Keratinocyte (primary cell): ENCODE data around the gene SLC6A19. TPM values are rescaled to one million over a fixed set of nuclear protein-coding genes. Genes with fewer than 3 reads are reported as not detected.

ENCODE experiments used
- DNase-seq: peaks from one replicate; pipeline ENCODE4 v3.0.0-alpha.2; 2011; ENCODE audit warnings: low read depth, missing footprints, low spot score
- FAIRE-seq: peaks from 2 replicates; lab custom pipeline; 2011; peaks lifted over from hg19 to GRCh38; lab: Jason Lieb, UNC
- H2AFZ ChIP-seq: 2 replicates; pipeline ENCODE4 v1.6.0; 2012; ENCODE audit warnings: low read length, control low read depth, inconsistent platforms; ENCODE audit not compliant: control insufficient read depth
- H3K27ac ChIP-seq: 2 replicates; pipeline ENCODE4 v1.5.1; 2011; ENCODE audit warnings: low read length; ENCODE audit not compliant: control insufficient read depth, insufficient read depth
- H3K27me3 ChIP-seq: 3 replicates; pipeline ENCODE4 v1.6.0; 2011; ENCODE audit warnings: low read length; ENCODE audit not compliant: control insufficient read depth, insufficient read depth; ENCODE audit errors: extremely low read depth
- H3K36me3 ChIP-seq, 2 experiments: 2 replicates in 1 of 2; 3 replicates in 1 of 2; pipeline ENCODE4 v1.5.1; 2011; ENCODE audit warnings: low read length in 2 of 2, mild to moderate bottlenecking in 1 of 2; ENCODE audit not compliant: control insufficient read depth in 2 of 2, insufficient read depth in 2 of 2; ENCODE audit errors: extremely low read depth in 1 of 2
- H3K4me1 ChIP-seq: 3 replicates; pipeline ENCODE4 v1.5.1; 2011; ENCODE audit warnings: low read length; ENCODE audit not compliant: control insufficient read depth, insufficient read depth; ENCODE audit errors: extremely low read depth
- H3K4me2 ChIP-seq: 3 replicates; pipeline ENCODE4 v1.6.0; 2011; ENCODE audit warnings: low read depth, low read length; ENCODE audit not compliant: control insufficient read depth, insufficient read depth; ENCODE audit errors: extremely low read depth
- H3K4me3 ChIP-seq, 3 experiments: fragments of 200-600 bp in 1 of 3; sonication (generic) in 1 of 3; 2 replicates in 2 of 3; 3 replicates in 1 of 3; pipeline ENCODE4 v1.5.1; 2011 to 2016; ENCODE audit warnings: low read length in 3 of 3, mild to moderate bottlenecking in 3 of 3, control low read depth in 2 of 3, inconsistent platforms in 1 of 3, low read depth in 1 of 3, mixed read lengths in 1 of 3, mixed run types in 1 of 3, moderate library complexity in 1 of 3; ENCODE audit not compliant: control insufficient read depth in 2 of 3, insufficient read depth in 2 of 3; ENCODE audit errors: extremely low read depth in 1 of 3
- H3K79me2 ChIP-seq: 2 replicates; pipeline ENCODE4 v1.6.0; 2012; ENCODE audit warnings: low read length; ENCODE audit not compliant: control insufficient read depth, insufficient read depth
- H3K9ac ChIP-seq: 3 replicates; pipeline ENCODE4 v1.6.0; 2011; ENCODE audit warnings: low read length; ENCODE audit not compliant: control insufficient read depth, insufficient read depth; ENCODE audit errors: extremely low read depth
- H3K9me1 ChIP-seq: 3 replicates; pipeline ENCODE4 v1.6.0; 2011; ENCODE audit warnings: low read length; ENCODE audit not compliant: control insufficient read depth, insufficient read depth; ENCODE audit errors: extremely low read depth
- H3K9me3 ChIP-seq: 2 replicates; pipeline ENCODE4 v1.5.1; 2012; ENCODE audit warnings: low read depth, low read length; ENCODE audit not compliant: control insufficient read depth
- H4K20me1 ChIP-seq: 3 replicates; pipeline ENCODE4 v1.6.0; 2011; ENCODE audit warnings: low read length; ENCODE audit not compliant: control insufficient read depth, insufficient read depth; ENCODE audit errors: extremely low read depth
- CTCF ChIP-seq, 3 experiments: IDR thresholded peaks in 1 of 3; conservative IDR thresholded peaks in 1 of 3; optimal IDR thresholded peaks in 1 of 3; 2 replicates in 2 of 3; 3 replicates in 1 of 3; pipeline versions ENCODE3 to v1.5.1; 2011; ENCODE audit warnings: low read length in 3 of 3, mild to moderate bottlenecking in 3 of 3, moderate library complexity in 2 of 3, control low read depth in 1 of 3, inconsistent platforms in 1 of 3; ENCODE audit not compliant: insufficient read depth in 2 of 3; ENCODE audit errors: extremely low read depth in 1 of 3
- EZH2 ChIP-seq: IDR thresholded peaks from one replicate; pipeline ENCODE4 v1.6.1; 2012; ENCODE audit warnings: inconsistent platforms, mild to moderate bottlenecking, low read length, moderate library complexity
- dilution Hi-C: fragments of 300-500 bp; cut with MboI; formaldehyde crosslinking; loops from one replicate; pipeline ENCODE4 v1.7.0; 2020; ENCODE audit warnings: low sequenced_read_pairs; ENCODE audit not compliant: extremely low pct_ligation_motif_present
- polyA plus RNA-seq, 5 experiments: library from polyadenylated mRNA; depleted of rRNA in 3 of 5; stranded (reverse) in 3 of 5; stranded (forward) in 1 of 5; unstranded in 1 of 5; fragments of >200 nt; gene quantifications; 1 replicate in 1 of 5; 2 replicates in 3 of 5; 3 replicates in 1 of 5; pipeline versions ENCODE4 v1.2.1 to v1.2.3, GENCODE V29; 2011 to 2012; ENCODE audit warnings: missing spikeins in 2 of 5, low read depth in 1 of 5, low replicate concordance in 1 of 5

SLC6A19 gene
- polyA plus RNA-seq, 1 donor (not counting 4 experiments of a cell fraction or from before 2014, with no cell fraction given) = not detected

GRCh38 chr5:1216918-1217295, 15.5 kb downstream of the SLC6A19 start:
- no peak for FAIRE-seq
- Histone ChIP-seq H3K9me3 (peaks cover 17% of the 10 kb centered on the region), H3K4me2 (no peak overlapping the region), H4K20me1 (no peaks in the 10 kb centered on the region), H3K36me3 (no peaks in the 10 kb centered on the region), H3K4me3 (no peak overlapping the region), H3K79me2 (no peaks in the 10 kb centered on the region), H3K9me1 (no peaks in the 10 kb centered on the region), H3K27ac (no peak overlapping the region), H2AFZ (no peak overlapping the region), H3K4me1 (no peaks in the 10 kb centered on the region), H3K27me3 (no peaks in the 10 kb centered on the region), H3K9ac (no peak overlapping the region)
- DNase-seq = no peak
- dilution Hi-C loops = no loop called here
- no peak for TF ChIP-seq CTCF (optimal IDR thresholded peaks at IDR 0.05 in 1 of 3, IDR thresholded peaks at IDR 0.05 in 1 of 3, conservative IDR thresholded peaks at IDR 0.05 in 1 of 3; ENCODE audit: extremely low read depth in 1 of 3, insufficient read depth in 2 of 3, low read length in 3 of 3)
- no peak for TF ChIP-seq EZH2

GRCh38 chr5:1217596-1218206, 16.3 kb downstream of the SLC6A19 start:
- H3K9me3 ChIP-seq = peaks cover 24% of the 10 kb centered on the region
- H4K20me1 ChIP-seq = no peaks in the 10 kb centered on the region
- H3K27ac ChIP-seq = no peak overlapping the region
- DNase-seq (no peak), FAIRE-seq (no peak)
- H3K9me1 ChIP-seq = no peaks in the 10 kb centered on the region
- no peak overlapping the region for H3K4me2 ChIP-seq
- H3K9ac ChIP-seq = no peak overlapping the region
- H3K27me3 ChIP-seq = no peaks in the 10 kb centered on the region
- H2AFZ ChIP-seq = no peak overlapping the region
- H3K4me3 ChIP-seq = no peak overlapping the region
- no peaks in the 10 kb centered on the region for H3K4me1 ChIP-seq
- no peaks in the 10 kb centered on the region for H3K36me3 ChIP-seq
- dilution Hi-C loops = no loop called here
- no peak for TF ChIP-seq EZH2
- TF ChIP-seq CTCF (optimal IDR thresholded peaks at IDR 0.05 in 1 of 3, IDR thresholded peaks at IDR 0.05 in 1 of 3, conservative IDR thresholded peaks at IDR 0.05 in 1 of 3; ENCODE audit: extremely low read depth in 1 of 3, insufficient read depth in 2 of 3, low read length in 3 of 3) = no peak
- H3K79me2 ChIP-seq = no peaks in the 10 kb centered on the region
